GM12892 (cell line): ENCODE measurements around the gene GPR153.

Experiments
- DNase-seq: peaks from one replicate; pipeline ENCODE4 v3.0.0; 2011; ENCODE audit not compliant: insufficient read length
- FAIRE-seq: peaks from 2 replicates; lab custom pipeline; 2011; peaks lifted over from hg19 to GRCh38; lab: Jason Lieb, UNC
- POLR2A ChIP-seq: IDR thresholded peaks from 2 replicates; pipeline ENCODE4 v1.6.1; 2011; ENCODE audit warnings: low read depth, low read length, control low read depth
- POLR2AphosphoS5 ChIP-seq: IDR thresholded peaks from 2 replicates; pipeline ENCODE4 v1.6.1; 2011; ENCODE audit warnings: low read depth, low read length, control low read depth
- TAF1 ChIP-seq: IDR thresholded peaks from 2 replicates; pipeline ENCODE4 v1.6.1; 2011; ENCODE audit warnings: low read depth, mild to moderate bottlenecking, control low read depth, low read length, borderline replicate concordance

The GPR153 gene

DNA sequence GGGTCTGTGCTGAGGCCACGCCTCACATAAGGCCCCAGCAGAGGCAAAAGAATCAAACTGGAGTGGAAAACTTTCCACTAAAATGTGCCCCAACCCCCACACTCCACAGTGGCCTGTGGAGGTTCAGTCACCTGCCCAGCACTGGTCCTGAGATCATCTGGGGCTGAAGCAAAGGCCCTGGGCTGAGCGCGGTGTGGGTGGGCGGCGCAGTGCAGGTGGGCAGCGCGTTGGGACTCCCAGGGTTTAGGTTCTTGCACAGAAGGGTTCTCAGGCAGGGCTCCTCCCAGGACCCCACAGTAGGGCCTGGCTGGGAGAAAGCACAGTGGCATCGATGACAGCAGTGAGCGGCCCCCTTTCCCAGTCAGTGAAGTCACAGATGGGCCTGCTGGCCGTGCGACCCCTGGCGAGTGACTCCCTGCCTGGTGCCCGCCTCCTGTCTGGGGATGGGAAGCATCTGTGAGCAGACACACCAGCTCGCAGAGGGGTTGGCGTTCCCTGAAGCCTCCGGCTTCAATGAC lies 13.8 kb upstream of the GPR153 start:
- DNase-seq (no peak), FAIRE-seq (no peak)
- TF ChIP-seq POLR2A (no peak), POLR2AphosphoS5 (no peak), TAF1 (no peak)

DNA sequence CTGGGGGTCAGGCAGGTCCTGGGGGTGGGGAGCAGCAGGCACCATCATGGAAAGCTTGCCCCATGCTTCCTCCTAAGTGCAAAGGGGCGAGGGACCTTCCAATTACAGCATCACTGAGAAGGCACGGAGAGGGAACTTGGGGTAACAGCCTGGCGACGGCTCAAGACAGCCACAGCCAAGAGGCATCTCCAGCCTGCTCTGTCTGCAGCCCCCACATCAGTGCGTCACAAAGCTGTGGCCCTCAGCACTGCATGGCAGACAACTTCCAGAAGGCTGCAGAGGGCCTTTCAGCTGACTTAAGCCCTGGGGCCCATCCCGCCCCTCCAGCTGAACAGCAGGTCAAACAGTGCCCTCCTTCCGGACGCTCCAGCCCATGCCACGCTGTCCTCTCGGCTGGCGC lies 13.2 kb upstream of the GPR153 start:
- TF ChIP-seq POLR2AphosphoS5 (no peak), POLR2A (no peak), TAF1 (no peak)
- FAIRE-seq (no peak), DNase-seq (no peak)

DNA sequence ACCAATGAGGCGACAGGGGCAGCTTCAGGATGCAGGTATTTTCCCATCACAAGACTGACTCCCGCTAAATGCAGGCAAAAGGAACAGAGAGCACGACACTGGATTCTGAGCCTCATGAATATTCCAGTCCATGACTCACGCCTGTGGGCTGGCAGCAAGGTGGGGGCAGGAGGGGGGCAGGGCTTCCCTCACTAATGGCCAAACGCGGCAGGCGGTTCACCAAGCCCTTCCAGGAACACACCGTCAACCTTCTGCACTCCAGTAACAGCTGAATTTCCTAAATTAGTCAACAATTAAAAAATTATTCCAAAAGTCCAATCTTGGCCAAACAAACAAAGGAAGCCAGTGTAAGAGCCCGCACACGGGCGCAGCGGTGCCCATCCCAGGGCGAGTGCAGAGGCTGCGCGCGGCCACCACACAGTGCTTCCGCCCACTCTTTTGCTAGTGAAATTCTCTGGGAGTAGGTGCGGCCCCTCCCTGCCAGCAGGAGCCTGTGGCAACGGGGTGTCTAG lies 12.5 kb upstream of the GPR153 start:
- no peak for DNase-seq
- no peak for TF ChIP-seq POLR2A
- TF ChIP-seq POLR2AphosphoS5: no peak
- no peak for FAIRE-seq

DNA sequence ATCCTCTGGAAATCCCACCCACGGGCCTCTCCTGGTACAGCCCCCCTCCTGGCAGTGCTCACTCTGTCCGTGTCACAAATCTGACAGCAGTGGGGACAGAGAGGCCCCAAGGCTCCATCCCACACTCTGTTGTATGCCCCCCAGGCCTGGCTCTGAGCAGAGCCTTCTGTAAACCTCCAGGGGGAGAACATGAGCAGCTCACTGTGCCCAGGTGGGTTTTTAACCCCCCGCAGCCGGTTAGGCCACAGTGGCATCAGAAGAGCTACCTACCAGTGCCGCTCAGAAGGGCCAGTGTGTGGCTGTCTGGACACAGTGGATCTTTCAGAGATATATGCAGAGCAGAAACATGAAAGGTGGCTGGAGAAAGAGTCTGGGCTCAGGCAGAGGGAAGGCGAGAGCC lies 12.0 kb upstream of the GPR153 start:
- FAIRE-seq (no peak), DNase-seq (no peak)

DNA sequence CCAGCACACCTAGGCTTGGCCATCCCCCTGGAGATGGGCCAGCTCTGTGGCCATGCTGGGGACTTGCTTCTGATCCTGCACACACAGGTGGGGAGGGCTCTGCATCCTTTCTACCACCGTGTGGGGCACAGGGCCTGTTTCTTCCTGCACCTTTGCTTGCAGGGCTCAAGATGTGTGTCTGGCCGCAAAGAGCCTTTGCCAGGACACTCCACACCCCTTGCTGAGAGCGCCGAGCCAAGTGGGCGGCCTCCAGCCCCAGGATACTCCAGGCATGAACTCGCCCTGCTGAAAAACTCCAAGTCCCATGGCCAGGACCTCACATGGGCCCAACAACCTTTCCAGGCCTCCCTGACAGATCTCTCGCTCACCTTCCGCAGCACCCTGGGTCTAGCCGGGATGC lies 11.6 kb upstream of the GPR153 start:
- DNase-seq: no peak
- TF ChIP-seq POLR2AphosphoS5: no peak
- no peak for TF ChIP-seq TAF1
- FAIRE-seq: no peak

More for the DNA sequence above, 12.0 kb upstream of the GPR153 start:
- TF ChIP-seq POLR2A (no peak), POLR2AphosphoS5 (no peak), TAF1 (no peak)

DNA sequence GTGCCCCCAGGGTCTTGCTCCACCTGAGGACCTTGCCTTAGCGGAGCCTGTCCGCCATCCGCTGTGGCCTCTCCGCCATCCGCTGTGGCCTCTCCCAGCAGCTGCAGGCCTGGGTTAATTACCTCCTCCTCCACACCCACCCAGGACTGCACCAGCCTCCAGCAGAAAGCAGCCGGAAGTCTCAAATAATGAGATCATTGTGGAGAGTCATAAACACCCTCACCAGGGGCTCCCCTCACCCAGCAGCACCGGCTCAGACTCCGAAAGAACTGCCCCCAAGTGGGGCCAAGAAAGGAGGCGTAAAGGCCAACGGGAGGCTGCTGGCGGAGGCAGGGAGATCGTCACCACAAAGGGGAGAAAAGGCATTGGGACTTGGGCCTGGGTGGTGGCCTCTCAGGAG lies 10.7 kb upstream of the GPR153 start:
- no peak for TF ChIP-seq POLR2A
- no peak for FAIRE-seq
- DNase-seq: no peak

DNA sequence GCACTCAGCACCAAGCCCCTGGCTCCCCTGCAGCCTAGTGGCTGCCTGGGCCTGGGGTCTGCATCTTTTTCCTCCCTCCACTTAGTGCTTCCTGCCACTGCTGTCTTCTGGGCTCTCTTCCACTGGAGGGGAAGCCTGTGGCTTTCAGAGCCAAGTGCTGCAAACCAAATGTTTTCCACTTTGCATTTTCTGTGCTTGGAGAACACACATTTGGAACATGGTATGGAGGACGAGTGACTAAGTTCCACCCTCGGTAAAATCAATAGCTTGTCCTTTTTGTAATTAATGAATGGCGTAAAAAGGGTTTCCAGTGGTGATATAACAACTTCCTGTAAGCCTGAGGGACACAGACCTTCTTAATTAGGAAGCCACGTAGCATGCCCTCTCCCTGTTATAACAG lies 10.1 kb upstream of the GPR153 start:
- TF ChIP-seq POLR2A (no peak), POLR2AphosphoS5 (no peak), TAF1 (no peak)

DNA sequence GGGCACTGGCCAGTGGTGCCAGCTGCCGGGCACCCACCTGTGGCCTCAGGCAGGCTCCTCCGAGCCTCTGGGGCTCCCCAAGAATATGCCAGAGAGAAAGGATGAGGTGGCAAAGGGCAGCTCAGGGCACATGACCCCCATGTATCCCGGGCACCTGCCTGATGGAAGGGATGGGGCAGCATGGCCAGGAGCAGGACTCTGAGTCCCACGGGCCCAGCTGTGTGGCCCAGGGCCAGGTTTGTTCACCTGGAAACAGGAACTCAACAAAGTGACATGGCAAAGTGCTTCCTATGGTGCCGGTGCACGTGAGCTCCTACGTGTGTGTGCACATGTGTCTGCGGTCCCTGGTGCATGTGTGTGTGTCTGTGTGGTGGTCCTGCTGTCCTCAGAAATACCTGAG lies 9.5 kb upstream of the GPR153 start:
- DNase-seq (no peak), FAIRE-seq (no peak)

More for the DNA sequence above, 10.1 kb upstream of the GPR153 start:
- no peak for FAIRE-seq
- no peak for DNase-seq

DNA sequence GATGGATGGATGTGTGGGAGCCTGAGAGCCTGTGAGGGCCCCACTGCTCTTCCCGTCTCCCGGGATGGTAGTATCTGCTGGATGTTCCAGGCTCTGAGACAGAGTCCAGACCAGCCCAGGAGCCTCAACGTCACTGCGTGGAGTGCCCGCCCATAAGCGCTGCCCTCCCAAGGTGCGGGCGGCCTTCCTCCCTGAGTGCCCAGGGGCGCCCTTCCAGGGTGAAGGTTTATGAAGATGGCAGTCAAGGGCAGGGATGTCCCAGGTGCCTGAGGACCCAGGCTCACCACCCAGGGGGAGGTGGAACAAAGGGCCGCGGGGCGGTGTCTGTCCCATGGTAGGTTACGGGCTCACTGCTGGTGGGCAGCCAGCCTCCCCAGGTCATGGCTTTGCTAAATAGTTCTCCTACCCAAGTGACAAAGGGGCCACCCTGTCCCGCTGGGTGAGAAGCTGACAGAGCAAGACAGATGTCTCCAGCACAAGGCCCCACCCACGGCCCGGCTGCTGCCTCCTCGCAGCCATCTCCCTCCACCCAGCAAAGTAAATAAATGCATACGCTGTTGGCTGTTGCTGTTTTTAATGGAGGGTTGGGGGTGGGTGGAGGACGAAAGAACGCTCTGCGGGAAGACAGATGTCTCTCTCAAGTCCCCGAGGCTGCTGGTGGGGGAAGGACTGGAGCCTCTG lies 9.0 kb upstream of the GPR153 start:
- no peak for FAIRE-seq
- no peak for DNase-seq
- TF ChIP-seq TAF1 (no peak), POLR2AphosphoS5 (no peak), POLR2A (no peak)

More for the DNA sequence above, 9.5 kb upstream of the GPR153 start:
- TF ChIP-seq POLR2AphosphoS5 (no peak), POLR2A (no peak), TAF1 (no peak)

DNA sequence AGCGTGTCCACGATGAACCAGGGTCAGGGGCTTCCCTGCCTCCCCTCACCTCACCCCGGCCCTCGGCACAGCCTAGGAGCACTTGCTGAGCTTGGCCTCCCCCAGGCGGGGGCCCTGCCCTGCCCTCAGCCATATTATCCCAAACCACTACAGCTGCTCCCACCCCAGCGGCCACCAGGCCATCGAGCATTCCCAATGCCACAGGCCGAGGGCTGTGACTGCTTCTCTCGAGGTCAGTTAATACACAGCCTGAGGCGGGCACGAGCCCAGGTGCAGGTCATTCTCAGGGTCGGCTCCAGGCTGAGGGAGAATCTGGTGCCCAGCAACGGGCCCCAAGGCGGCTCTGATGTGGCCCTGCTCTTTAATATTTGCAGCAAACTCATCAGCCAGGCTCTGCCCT lies 8.4 kb upstream of the GPR153 start:
- no peak for FAIRE-seq
- no peak for DNase-seq
- TF ChIP-seq POLR2A (no peak), POLR2AphosphoS5 (no peak), TAF1 (no peak)

DNA sequence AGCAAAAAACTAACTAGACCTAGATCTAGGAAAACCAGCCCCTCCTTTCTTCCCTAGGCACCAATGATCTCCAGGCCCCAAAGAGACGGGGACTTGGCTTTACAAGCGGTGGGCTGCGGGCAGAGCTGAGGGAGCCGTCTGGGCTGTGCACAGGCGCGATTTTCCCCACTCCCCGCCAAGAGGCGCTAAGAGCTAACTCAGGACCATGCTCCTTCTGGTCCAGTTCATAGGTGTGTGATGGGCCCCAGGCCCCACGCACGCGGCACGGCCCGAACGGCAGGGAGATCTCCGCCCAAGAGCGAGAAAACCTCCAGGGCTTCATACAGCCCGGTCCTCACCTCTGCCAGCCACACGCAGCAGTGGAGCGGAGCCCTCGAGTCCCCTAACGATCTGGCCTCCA lies 7.5 kb upstream of the GPR153 start:
- FAIRE-seq: no peak
- TF ChIP-seq POLR2AphosphoS5 (no peak), TAF1 (no peak), POLR2A (no peak)
- DNase-seq: no peak

DNA sequence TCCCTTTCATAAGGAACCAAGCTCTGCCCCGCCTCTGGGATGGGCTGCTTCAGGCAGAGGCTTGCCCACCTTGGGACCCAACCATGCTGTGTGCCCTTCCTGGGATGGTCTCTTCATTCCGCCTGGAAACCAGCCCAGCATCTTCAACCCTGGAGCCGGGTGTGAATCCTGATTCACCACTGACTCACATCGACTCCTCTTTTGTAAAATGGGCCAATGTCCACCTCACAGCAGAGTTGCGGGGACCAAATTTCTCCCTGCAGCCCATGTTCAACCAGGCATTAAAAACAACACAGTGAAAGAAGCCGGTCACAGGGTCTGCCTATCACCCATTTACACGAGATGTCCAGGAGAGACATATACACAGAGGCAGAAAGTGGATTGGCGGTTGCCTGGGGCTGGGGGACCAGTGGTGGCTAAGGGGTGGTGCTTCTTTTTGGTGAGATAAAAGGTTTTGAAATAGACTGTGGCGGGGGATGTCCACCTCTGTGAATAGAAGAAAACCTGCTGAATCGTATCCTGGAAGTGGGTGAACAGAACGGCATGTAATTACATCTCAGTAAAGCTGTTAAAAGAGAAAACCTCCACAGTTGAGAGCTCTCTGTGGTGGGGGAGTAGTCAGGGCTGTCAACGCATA lies 6.9 kb upstream of the GPR153 start:
- DNase-seq (no peak), FAIRE-seq (no peak)
- no peak for TF ChIP-seq TAF1
- no peak for TF ChIP-seq POLR2AphosphoS5
- TF ChIP-seq POLR2A: no peak
